HCT116 (cell line): ENCODE measurements around the gene RACGAP1. TPM values are rescaled to one million over a fixed set of nuclear protein-coding genes. Genes with fewer than 3 reads are reported as not detected.

Source experiments
- ATAC-seq: fragments of 200-7000 bp; cut with Tn5 transposase; 2 replicates; pipeline ENCODE4 v1.9.1; 2020; ENCODE audit warnings: mild to moderate bottlenecking, moderate library complexity
- BruUV-seq: library from RNA; stranded (reverse); fragments of 400-500 nt; replicated peaks from 2 replicates; lab custom pipeline; 2021; lab: Mats Ljungman, UMichigan
- CTCF ChIA-PET: fragments of 300-600 bp; sonication (Branson Sonifier 250); formaldehyde crosslinking; loops from one replicate; lab custom pipeline; 2021; ENCODE audit warnings: antibody characterized with exemption; lab: Charles Lee
- POLR2A ChIA-PET: fragments of 300-600, 350-600 bp; sonication (Branson Sonifier 250); formaldehyde crosslinking; loops from one replicate; lab custom pipeline; 2021; ENCODE audit warnings: antibody characterized with exemption; lab: Charles Lee
- RAD21 ChIA-PET, 2 experiments: fragments of 300-600 bp; sonication (Branson Sonifier 250); formaldehyde crosslinking; loops; one replicate each; lab custom pipeline; 2023; ENCODE audit warnings: low total read pairs in 2 of 2; ENCODE audit not compliant: uncharacterized antibody in 2 of 2, unreplicated experiment in 2 of 2, low non-redundant PET in 1 of 2; lab: Charles Lee
- DNase-seq: peaks from one replicate; pipeline ENCODE4 v3.0.0-alpha.2; 2010; ENCODE audit warnings: low read depth, low spot score
- H2AFZ ChIP-seq: fragments of 200-600 bp; shearing (Covaris generic), sonication (generic); 2 replicates; pipeline ENCODE4 v1.6.1; 2017; ENCODE audit warnings: low read depth, mixed run types, mixed read lengths, antibody characterized with exemption, low read length; ENCODE audit not compliant: poor library complexity, severe bottlenecking
- H3K27ac ChIP-seq: 2 replicates; pipeline ENCODE4 v1.5.1; 2012; ENCODE audit warnings: low read depth, low read length
- H3K27me3 ChIP-seq: fragments of 200-600 bp; sonication (generic); 2 replicates; pipeline ENCODE4 v1.6.1; 2016; ENCODE audit warnings: mixed run types, low read length, mixed read lengths; ENCODE audit not compliant: insufficient read depth
- H3K36me3 ChIP-seq, 2 experiments: fragments of 200-500 bp in 1 of 2; fragments of 200-600 bp in 1 of 2; sonication (Bioruptor generic) in 1 of 2; sonication (generic) in 1 of 2; 2 replicates each; pipeline versions ENCODE4 v1.5.1 to v1.6.1; 2014 to 2016; ENCODE audit warnings: low read length in 2 of 2, inconsistent platforms in 1 of 2, mixed read lengths in 1 of 2, mixed run types in 1 of 2; ENCODE audit not compliant: insufficient read depth in 2 of 2, control insufficient read depth in 1 of 2
- H3K4me1 ChIP-seq, 2 experiments: fragments of 200-600 bp in 1 of 2; sonication (generic) in 1 of 2; 2 replicates each; pipeline versions ENCODE4 v1.5.1 to v1.6.1; 2012 to 2017; ENCODE audit warnings: low read length in 2 of 2, inconsistent platforms in 1 of 2, mild to moderate bottlenecking in 1 of 2, mixed read lengths in 1 of 2, mixed run types in 1 of 2, moderate library complexity in 1 of 2; ENCODE audit not compliant: insufficient read depth in 2 of 2, control insufficient read depth in 1 of 2
- H3K4me2 ChIP-seq: fragments of 200-600 bp; sonication (generic); 2 replicates; pipeline ENCODE4 v1.6.1; 2017; ENCODE audit warnings: mixed run types, low read length, mixed read lengths
- H3K4me3 ChIP-seq, 2 experiments: fragments of 200-600 bp in 1 of 2; sonication (generic) in 1 of 2; replicated peaks in 1 of 2; 2 replicates each; pipeline ENCODE4 v1.5.1; 2011 to 2016; ENCODE audit warnings: low read length in 2 of 2, control low read depth in 1 of 2, low read depth in 1 of 2, mild to moderate bottlenecking in 1 of 2, mixed read lengths in 1 of 2, mixed run types in 1 of 2
- H3K79me2 ChIP-seq: fragments of 200-600 bp; sonication (generic); 2 replicates; pipeline ENCODE4 v1.6.1; 2017; ENCODE audit warnings: mild to moderate bottlenecking, mixed run types, low read length, moderate library complexity, mixed read lengths; ENCODE audit not compliant: insufficient read depth
- H3K9ac ChIP-seq: fragments of 200-600 bp; sonication (generic); 2 replicates; pipeline ENCODE4 v1.6.1; 2016; ENCODE audit warnings: low read length, mixed read lengths
- H3K9me2 ChIP-seq: fragments of 200-600 bp; sonication (generic), shearing (Covaris generic); 2 replicates; pipeline ENCODE4 v1.6.1; 2017; ENCODE audit warnings: mixed run types, mild to moderate bottlenecking, moderate library complexity; ENCODE audit not compliant: insufficient read depth
- H3K9me3 ChIP-seq, 2 experiments: fragments of 200-500 bp in 1 of 2; fragments of 200-600 bp in 1 of 2; sonication (Bioruptor generic) in 1 of 2; sonication (generic) in 1 of 2; 2 replicates each; pipeline ENCODE4 v1.6.1; 2014 to 2017; ENCODE audit warnings: low read length in 2 of 2, mixed read lengths in 2 of 2, inconsistent platforms in 1 of 2, low read depth in 1 of 2, mild to moderate bottlenecking in 1 of 2, mixed run types in 1 of 2, moderate library complexity in 1 of 2; ENCODE audit not compliant: control insufficient read depth in 1 of 2, insufficient read depth in 1 of 2
- H4K20me1 ChIP-seq: fragments of 200-600 bp; sonication (generic), shearing (Covaris generic); 2 replicates; pipeline ENCODE4 v1.6.1; 2017; ENCODE audit warnings: mixed run types, mild to moderate bottlenecking, moderate library complexity; ENCODE audit not compliant: insufficient read depth
- POLR2A ChIP-seq: IDR thresholded peaks from 2 replicates; pipeline ENCODE4 v1.7.0; 2011; ENCODE audit warnings: borderline replicate concordance; ENCODE audit not compliant: insufficient read depth, insufficient read length; ENCODE audit errors: extremely low read depth
- SIN3A ChIP-seq: IDR thresholded peaks from 2 replicates; pipeline ENCODE4 v1.6.1; 2012; ENCODE audit warnings: low read depth
- ZFX ChIP-seq: fragments of 450-650 bp; IDR thresholded peaks from 2 replicates; pipeline ENCODE4 v1.6.1; 2017
- ZNF274 ChIP-seq: fragments of 200-500 bp; sonication (Bioruptor generic); IDR thresholded peaks from 2 replicates; pipeline ENCODE4 v1.6.1; 2014; ENCODE audit warnings: mild to moderate bottlenecking, low read depth, low read length, inconsistent platforms
- intact Hi-C: fragments of 100-400 bp; cut with micrococcal nuclease; formaldehyde crosslinking; loops from 2 replicates; pipeline ENCODE4 v1.10.0; 2022
- total RNA-seq: library from RNA; stranded (reverse); gene quantifications from one replicate; pipeline ENCODE4 v1.2.1, GENCODE V29; 2021; ENCODE audit not compliant: unreplicated experiment

The RACGAP1 gene
- total RNA-seq, 1 experiment from 2014 or later: 147 TPM

DNA sequence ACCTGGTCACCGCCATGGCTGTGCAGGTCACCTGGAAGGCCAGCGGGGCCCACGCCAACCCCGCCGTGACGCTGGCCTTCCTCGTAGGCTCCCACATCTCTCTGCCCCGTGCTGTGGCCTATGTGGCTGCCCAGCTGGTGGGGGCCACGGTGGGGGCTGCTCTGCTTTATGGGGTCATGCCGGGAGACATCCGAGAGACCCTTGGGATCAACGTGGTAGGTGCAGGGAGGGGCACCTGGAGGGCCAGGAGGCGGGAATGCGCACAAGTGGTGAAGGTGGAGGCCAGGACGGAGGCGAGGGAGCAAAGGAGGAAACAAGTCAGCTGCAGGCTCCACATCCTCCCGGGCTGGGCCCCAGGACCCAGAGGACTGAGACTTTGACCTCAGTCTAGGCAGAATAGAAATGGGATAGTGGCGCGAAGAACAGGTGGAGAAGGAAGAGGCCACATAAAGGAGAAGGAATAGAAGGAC lies 51.9 kb downstream of the RACGAP1 start:
- H3K27me3 ChIP-seq: 0 out of 2 replicates have a peak, but pooled peaks cover 5% of the 10 kb centered on the region
- no TSS peak for BruUV-seq
- no peak overlapping the region for H2AFZ ChIP-seq
- no peaks in the 10 kb centered on the region for H3K9me2 ChIP-seq
- no peak overlapping the region for H3K9ac ChIP-seq
- H3K4me1 ChIP-seq: no peaks in the 10 kb centered on the region
- intact Hi-C loops: no loop called here
- ChIA-PET CTCF (no interaction called here), RAD21 (no interaction called here), POLR2A (no interaction called here)
- no peak overlapping the region for H3K4me2 ChIP-seq
- H3K4me3 ChIP-seq: no peak overlapping the region
- no peak for TF ChIP-seq ZFX
- H3K9me3 ChIP-seq: no peaks in the 10 kb centered on the region
- no peaks in the 10 kb centered on the region for H3K79me2 ChIP-seq
- ATAC-seq (no peak), DNase-seq (no peak)
- H3K36me3 ChIP-seq: no peaks in the 10 kb centered on the region
- H3K27ac ChIP-seq: no peak overlapping the region
- H4K20me1 ChIP-seq: no peaks in the 10 kb centered on the region

DNA sequence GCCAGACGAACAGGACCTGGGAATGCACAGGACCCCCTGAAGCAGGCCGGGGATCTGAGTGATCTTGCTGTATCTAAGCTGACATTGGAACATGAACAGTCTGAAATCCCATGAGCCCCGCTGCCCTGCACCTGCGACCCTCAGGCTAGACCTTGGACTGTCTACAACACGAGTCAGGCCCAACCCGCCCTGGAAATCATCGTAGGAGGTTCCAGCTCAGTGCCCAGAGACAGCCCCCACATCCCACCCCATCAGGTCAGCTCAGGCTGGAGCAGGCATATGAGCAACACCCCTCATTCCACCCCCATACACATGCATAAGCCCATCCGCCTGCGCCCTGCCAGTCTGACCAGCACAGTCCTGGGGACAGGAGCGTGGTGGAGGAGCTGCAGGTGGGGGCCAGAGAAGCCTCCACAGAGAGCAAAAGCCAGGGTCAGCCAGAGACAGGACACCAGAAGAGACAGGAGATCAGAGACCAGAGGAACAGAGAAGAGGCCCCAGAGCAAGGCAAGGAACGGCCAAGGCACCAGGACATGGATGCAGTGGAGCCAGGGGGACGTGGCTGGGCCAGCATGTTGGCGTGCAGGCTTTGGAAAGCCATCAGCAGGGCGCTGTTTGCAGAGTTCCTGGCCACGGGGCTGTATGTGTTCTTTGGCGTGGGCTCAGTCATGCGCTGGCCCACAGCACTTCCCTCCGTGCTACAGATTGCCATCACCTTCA lies 52.5 kb downstream of the RACGAP1 start, which contains the start of gene AQP6:
Gene AQP6, plus strand, starts transcription at position 307 of the 720 bp plus-strand sequence. Its CDS starts 227 bp downstream, at position 534.
- CTCF ChIA-PET: interaction anchor here (1.0 to 1.3 kb wide), 2 partner anchors 27 to 66 kb away, joined by 3 read pairs; no protein-coding TSS in a partner anchor
- RAD21 ChIA-PET: no interaction called here
- TF ChIP-seq POLR2A (no peak), ZNF274 (no peak), SIN3A (no peak)
- Histone ChIP-seq H3K9ac (no peak within 1 kb of the TSS), H3K4me1 (peaks cover 0 to 2% of the 10 kb centered on the region in 2 experiments; a peak in 1 of 4 replicates), H3K36me3 (no peaks in the 10 kb centered on the region), H3K4me3 (no peak within 1 kb of the TSS), H2AFZ (no peak within 1 kb of the TSS), H3K9me2 (no peaks in the 10 kb centered on the region), H3K4me2 (no peak within 1 kb of the TSS), H3K27me3 (0 out of 2 replicates have a peak, but pooled peaks cover 5% of the 10 kb centered on the region), H3K27ac (no peak within 1 kb of the TSS), H4K20me1 (no peaks in the 10 kb centered on the region), H3K79me2 (no peaks in the 10 kb centered on the region), H3K9me3 (no peaks in the 10 kb centered on the region)
- DNase-seq (no peak), ATAC-seq (no peak)
- intact Hi-C loops: no loop called here
- POLR2A ChIA-PET: no interaction called here
- BruUV-seq: no TSS peak
